Right lobe of liver (tissue), 6 donors: Measurements from ENCODE around the gene PIP5K1B. TPM values are rescaled to one million over a fixed set of nuclear protein-coding genes. Genes with fewer than 3 reads are reported as not detected.

Experiments used
- ATAC-seq, 4 donors: fragments of 200-7000 bp; cut with Tn5 transposase; one replicate each; pipeline ENCODE4 v1.9.1; 2020; ENCODE audit warnings: mild to moderate bottlenecking in 4 of 4, moderate library complexity in 4 of 4
- DNase-seq, 3 donors: peaks; one replicate each; pipeline ENCODE4 v3.0.0-alpha.2; 2020
- H3K27ac ChIP-seq, 3 donors: fragments of 200-600 bp; one replicate each; pipeline ENCODE4 v1.8.0; 2022
- H3K27me3 ChIP-seq, 2 donors: fragments of 200-600 bp; one replicate each; pipeline ENCODE4 v1.8.0; 2022
- H3K36me3 ChIP-seq, 4 donors: fragments of 200-600 bp; sonication (generic) in 1 of 4; one replicate each; pipeline versions ENCODE4 v1.5.1 to v1.8.0; 2017 to 2022; ENCODE audit warnings: control low read depth in 1 of 4
- H3K4me1 ChIP-seq, 4 donors: fragments of 200-600 bp; sonication (generic) in 1 of 4; one replicate each; pipeline versions ENCODE4 v1.5.1 to v1.8.0; 2017 to 2022; ENCODE audit warnings: control low read depth in 1 of 4
- H3K4me3 ChIP-seq, 3 donors: fragments of 200-600 bp; one replicate each; pipeline ENCODE4 v1.8.0; 2022
- H3K9me3 ChIP-seq, 4 donors: fragments of 200-600 bp; sonication (generic) in 1 of 4; one replicate each; pipeline versions ENCODE4 v1.5.1 to v1.8.0; 2017 to 2022; ENCODE audit warnings: control low read depth in 1 of 4
- CTCF ChIP-seq, 4 donors: fragments of 200-600 bp in 3 of 4; fragments of 450-650 bp in 1 of 4; IDR thresholded peaks; one replicate each; pipeline versions ENCODE4 v1.5.1 to v1.8.0; 2016 to 2022; ENCODE audit warnings: antibody characterized with exemption in 4 of 4, mild to moderate bottlenecking in 2 of 4
- POLR2A ChIP-seq: fragments of 450-650 bp; IDR thresholded peaks from one replicate; pipeline ENCODE4 v1.6.1; 2017; ENCODE audit warnings: antibody characterized with exemption, mild to moderate bottlenecking
- WGBS: methylation state at CpG from one replicate; pipeline ENCODE4 v1.1.6; 2018; ENCODE audit warnings: low coverage, low lambda C conversion rate; ENCODE audit not compliant: insufficient coverage; ENCODE audit errors: missing lambda C conversion rate; 5-methylcytosine and 5-hydroxymethylcytosine counted together
- intact Hi-C, 2 donors: fragments of 100-400 bp; cut with DNase I; formaldehyde crosslinking; loops; one replicate each; pipeline versions ENCODE4 v1.11.2 to v1.14.1; 2022
- total RNA-seq, 6 experiments: library from RNA; depleted of rRNA in 2 of 6; stranded (reverse); fragments of >200 nt in 2 of 6; fragmentation: NEBNext Ultra II Directional in 3 of 6; extraction: Animal tissue kit (Norgen Biotek cat#: 25700) in 3 of 6; gene quantifications; one replicate each; pipeline versions ENCODE4 v1.1.0 to v1.2.4, GENCODE V29; 2016 to 2023
- donor health status: DM: no; HTN: yes; CAD: no.
- donor health status: DM: no; HTN: no; CAD: no.
- donor health status: DM: no; HTN: no; CAD: no.
- donor health status: DM: no; HTN: yes; CAD: no.
- donor health status: DM: no; HTN: yes; CAD: no.

The PIP5K1B gene
- total RNA-seq, 6 experiments from 2014 or later: 0.27 to 0.71 TPM; not detected in 4

GRCh38 chr9:68769852-68770251, 64.8 kb downstream of the PIP5K1B start:
- 73% methylated on average over 5 of the region's 5 CpGs for WGBS
- ATAC-seq: no peak
- intact Hi-C loops: loop anchor here in 1 of 2 donors (10.0 kb wide), 1 partner anchor 55 kb away; no protein-coding TSS in a partner anchor

DNA sequence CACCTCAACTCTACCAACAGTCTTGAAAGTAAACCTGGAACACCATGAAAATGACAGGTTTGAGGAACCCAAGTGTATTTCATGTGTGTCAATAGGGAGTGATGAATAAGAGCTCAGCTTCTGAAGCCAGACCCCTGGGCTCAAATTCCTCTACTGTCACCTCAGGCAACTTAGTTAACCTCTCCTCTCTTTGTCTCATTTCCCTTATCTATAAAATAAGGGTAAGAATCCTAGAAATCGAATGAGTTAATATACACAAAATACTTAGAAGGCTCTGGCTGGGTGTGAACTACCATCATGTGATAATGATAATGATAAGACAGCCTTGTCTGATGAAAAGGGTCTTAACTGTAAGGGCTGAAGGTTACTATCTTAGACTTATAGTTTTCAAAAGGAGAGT, 66.3 kb downstream of the PIP5K1B start:
- Histone ChIP-seq H3K4me1 (no peaks in the 10 kb centered on the region), H3K36me3 (no peaks in the 10 kb centered on the region), H3K9me3 (no peaks in the 10 kb centered on the region), H3K27ac (no peak overlapping the region), H3K27me3 (no peaks in the 10 kb centered on the region), H3K4me3 (no peak overlapping the region)
- intact Hi-C loops: loop anchor here in 1 of 2 donors (10.0 kb wide), 1 partner anchor 57 kb away; no protein-coding TSS in a partner anchor
- no peak for DNase-seq
- no peak for TF ChIP-seq POLR2A
- no peak for TF ChIP-seq CTCF (IDR thresholded peaks at IDR 0.05)
- ATAC-seq: no peak
- 20% methylated on average over 1 of the region's 1 CpG for WGBS

More at GRCh38 chr9:68769852-68770251, 64.8 kb downstream of the PIP5K1B start:
- Histone ChIP-seq H3K27me3 (no peaks in the 10 kb centered on the region), H3K4me1 (no peaks in the 10 kb centered on the region), H3K36me3 (no peaks in the 10 kb centered on the region), H3K9me3 (no peaks in the 10 kb centered on the region), H3K4me3 (no peak overlapping the region), H3K27ac (no peak overlapping the region)
- TF ChIP-seq CTCF (IDR thresholded peaks at IDR 0.05): no peak
- no peak for TF ChIP-seq POLR2A
- DNase-seq: no peak

DNA sequence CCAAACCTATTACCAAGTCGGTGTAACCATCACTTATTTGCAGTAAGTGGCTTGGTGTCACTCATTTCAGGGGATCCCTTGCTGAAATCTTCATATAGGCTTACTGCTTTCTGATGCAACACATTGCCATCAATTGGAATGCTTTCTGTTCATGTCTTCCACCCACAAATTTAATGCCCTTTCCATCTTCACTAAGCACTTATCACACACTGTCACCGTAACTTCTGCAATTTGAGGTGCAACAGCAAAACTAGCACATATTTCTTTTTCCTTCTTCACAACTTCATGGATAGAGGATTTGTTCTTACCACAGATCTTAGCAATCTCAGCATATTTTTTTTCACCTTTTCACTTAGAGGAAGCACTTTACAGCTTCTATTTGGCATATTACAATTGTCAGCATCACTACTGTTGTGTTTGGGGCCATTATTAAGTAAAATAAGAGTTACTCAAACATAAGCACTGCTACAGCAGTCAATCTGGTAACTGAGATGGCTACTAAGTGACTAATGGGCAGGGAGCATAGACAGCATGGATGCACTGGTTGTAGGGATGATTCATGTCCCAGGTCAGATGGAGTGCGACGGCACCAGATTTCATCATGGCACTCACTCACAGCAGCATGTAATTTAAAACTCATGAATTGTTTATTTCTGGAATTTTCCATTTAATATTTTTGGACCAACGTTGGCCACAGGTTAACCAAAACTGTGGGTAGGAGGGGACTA, 70.1 kb downstream of the PIP5K1B start:
- no peak overlapping the region for H3K4me3 ChIP-seq
- no peaks in the 10 kb centered on the region for H3K27me3 ChIP-seq
- H3K9me3 ChIP-seq: no peaks in the 10 kb centered on the region
- no peak overlapping the region for H3K27ac ChIP-seq
- DNase-seq: no peak
- intact Hi-C loops: loop anchor here in 1 of 2 donors (10.0 kb wide), 1 partner anchor 60 kb away; no protein-coding TSS in a partner anchor
- WGBS: 68% methylated on average over 5 of the region's 5 CpGs
- peaks cover 0 to 7% (median 2%) of the 10 kb centered on the region in 4 donors for H3K4me1 ChIP-seq
- H3K36me3 ChIP-seq: no peaks in the 10 kb centered on the region
- ATAC-seq: no peak
- no peak for TF ChIP-seq POLR2A
- TF ChIP-seq CTCF (IDR thresholded peaks at IDR 0.05): no peak

- Histone ChIP-seq H3K4me1 (peaks cover 0 to 21% (median 4%) of the 10 kb centered on the region in 4 donors), H3K36me3 (no peaks in the 10 kb centered on the region), H3K4me3 (no peak overlapping the region), H3K27ac (no peak overlapping the region), H3K27me3 (no peaks in the 10 kb centered on the region), H3K9me3 (no peaks in the 10 kb centered on the region)
- WGBS: 71% methylated on average over 2 of the region's 2 CpGs
- intact Hi-C loops: loop anchor here in 1 of 2 donors (10.0 kb wide), 1 partner anchor 62 kb away; no protein-coding TSS in a partner anchor
- ATAC-seq: no peak
- no peak for DNase-seq
- TF ChIP-seq CTCF (IDR thresholded peaks at IDR 0.05) (no peak), POLR2A (no peak)
Observed at GRCh38 chr9:68777070-68777763, 72.2 kb downstream of the PIP5K1B start.
